Measurements from ENCODE around the gene PCSK6.

PCSK6 gene

DNA sequence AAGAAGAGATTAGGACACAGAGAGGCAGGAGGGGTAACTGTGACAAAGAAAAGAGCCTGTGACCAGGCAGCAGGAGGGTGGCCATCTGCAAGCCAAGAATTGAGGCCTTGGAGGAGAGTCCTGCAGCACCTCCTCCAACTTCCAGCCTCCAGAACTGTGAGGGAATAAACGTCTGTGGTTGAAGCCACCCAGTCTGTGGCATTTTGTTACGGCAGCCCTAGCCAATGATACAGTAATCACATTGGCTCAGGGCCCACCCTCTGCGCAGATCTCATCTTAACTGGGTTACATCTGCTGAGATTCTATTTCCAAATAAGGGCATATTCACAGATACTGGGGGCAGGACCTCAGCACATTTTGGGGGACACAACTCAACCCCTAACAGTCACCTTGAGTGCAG lies 223.5 kb downstream of the PCSK6 start:
- DNase-seq: no peak

DNA sequence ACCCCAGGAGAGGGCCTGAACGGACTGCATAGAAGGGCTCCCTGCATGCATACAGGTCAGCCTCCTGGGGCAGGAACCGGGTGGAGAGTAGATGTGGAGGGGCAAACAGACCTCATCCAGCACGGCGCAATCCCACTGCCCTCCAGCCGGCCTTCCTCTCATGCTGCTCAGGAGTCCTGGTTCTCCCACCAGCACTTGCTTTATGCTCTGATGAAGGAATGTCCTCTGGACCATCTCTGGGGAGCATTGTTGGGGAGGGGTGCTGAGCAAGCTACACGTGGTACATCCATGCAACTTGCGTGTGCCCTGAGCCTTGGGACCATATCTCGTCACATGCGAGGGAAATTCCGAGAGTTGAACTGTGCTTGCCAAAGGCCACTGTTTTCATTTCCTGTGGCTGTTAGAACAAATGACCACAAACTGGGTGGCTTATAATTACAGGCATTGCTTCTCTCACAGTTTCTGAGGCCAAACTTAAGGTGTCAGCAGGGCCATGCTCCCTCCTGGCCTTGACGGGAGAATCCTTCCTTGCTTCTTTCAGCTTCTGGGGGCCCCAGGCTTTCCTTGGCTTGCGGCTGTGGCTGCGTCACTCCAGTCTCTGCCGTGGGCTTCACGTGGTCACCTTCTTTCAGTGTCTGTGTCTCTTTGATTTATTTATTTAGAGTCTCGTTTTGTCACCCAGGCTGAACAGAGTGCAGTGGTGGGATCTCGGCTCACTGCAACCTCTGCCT lies 224.4 kb downstream of the PCSK6 start:
- DNase-seq: no peak

DNA sequence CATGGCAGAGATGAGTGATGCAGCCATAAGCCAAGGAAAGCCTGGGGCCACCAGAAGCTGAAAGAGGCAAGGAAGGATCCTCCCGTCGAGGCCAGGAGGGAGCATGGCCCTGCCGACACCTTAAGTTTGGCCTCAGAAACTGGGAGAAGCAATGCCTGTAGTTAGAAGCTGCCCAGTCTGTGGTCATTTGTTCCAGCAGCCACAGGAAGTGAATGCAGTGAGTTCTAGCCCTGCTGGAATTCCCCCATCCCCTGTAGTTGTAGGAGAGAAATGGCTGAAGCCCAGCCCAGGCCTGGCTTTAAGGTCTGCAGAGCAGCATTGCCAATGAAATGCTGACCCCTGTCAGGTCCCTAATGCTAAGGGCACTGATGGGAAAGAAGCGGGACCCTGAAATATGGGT lies 225.5 kb downstream of the PCSK6 start:
- no peak for DNase-seq

DNA sequence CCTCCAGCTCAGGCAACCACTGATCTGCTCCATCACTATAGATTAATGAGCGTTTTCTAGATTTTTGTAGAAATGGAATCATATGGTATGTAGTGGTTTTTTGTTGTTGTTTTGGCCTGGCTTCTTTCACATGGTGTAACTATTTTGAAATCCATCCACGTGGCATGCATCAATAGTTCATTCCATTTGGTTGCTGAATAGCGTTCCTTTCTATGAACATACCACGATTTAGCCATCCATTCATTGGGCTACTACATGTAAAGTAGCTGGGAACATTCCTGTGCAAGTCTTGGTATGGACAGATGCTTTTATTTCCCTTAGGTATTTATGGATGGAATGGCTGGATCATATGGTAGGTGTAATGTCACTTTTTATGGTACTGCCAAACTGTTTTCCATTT lies 227.0 kb downstream of the PCSK6 start:
- no peak for DNase-seq

DNA sequence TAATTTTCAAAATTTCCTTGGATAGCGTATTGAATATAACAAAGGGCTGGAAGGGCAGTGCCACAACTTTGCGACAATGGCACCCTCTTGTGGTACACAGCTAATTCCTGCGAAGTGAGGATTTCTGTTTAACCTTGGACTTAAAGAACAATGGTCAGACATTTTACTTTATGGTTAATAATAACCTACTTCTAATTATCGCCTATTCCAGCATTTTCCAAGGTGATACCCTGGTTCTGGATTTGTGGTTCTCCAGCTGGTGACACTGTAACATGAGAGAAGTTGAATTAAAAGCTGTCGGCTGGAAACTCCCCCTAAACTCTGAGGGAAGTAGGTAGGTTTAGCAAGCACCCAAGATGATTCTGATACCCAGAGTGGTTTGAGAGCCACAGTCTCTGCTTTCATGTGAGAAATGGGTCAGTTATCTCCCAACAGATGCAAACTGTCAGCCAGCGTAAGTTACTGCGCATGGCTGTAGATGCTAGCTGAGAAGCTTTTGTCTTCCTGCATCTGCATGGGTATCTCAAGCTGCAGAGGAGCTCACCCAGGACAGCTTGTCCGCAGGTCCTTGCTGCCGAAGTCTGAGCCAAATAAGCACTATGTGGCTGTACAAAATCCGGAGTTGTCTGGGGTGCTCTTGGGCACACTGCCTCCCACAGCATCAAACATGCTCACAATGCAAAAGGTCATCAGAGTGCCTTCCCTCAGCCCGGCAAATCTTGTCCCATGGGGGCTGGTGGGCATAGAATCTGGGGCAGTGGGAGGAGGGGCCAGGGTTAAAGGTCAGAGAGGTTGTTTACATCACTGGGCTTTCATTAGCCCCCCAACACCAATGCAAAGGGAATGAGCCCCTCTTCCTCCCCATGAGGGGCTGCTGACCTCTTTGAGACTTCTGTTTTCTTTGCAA lies 231.0 kb downstream of the PCSK6 start:
- DNase-seq: peak; percentile 21

DNA sequence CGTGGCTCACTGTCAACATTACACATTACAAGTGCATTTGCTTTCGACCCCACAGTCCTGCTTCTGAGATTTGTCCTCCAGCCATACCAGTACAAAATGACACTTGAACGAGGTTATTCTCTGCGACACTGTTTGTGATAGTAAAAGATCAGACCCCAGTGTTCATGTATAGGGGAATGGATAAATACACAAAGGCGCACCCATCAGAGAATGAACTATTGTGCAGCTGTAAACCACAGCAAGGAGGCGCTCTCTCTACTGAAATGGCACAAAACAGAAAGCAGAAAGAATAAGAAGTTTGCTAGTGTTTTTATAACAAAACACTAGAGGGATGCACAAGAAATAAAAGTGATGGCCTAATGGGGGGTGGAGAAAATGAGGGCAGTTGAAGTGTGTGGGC lies 232.8 kb downstream of the PCSK6 start:
- no peak for DNase-seq

DNA sequence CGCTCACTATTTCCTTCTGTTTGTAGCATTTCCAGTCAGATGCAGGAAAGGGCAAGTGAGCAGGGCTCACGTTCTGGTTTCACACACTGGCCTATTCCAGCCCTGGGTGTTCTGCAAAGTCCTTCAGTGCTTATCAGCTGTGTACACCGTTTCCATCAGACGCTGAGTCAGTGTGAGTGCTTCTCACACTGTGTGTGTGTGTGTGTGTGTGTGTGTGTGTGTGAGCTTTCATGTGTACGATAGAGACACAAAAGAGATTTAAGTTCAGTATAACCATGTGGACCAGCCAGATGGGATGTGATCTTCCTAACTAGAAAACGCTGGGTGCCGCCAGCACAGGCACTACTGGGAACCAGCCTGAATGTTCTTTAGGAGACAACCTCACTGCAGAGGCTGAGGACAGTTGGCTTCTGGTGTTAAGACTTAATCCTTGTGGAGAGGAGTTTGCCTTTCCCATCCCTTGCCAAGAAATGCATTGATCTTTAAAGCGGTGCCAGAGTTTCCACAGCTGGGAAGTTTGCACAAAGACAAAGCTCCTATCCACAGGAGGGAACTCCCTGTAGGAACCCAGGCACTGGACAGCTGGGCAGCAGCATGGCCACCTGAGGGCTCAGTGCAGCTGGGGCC lies 233.8 kb downstream of the PCSK6 start:
- peak; percentile 34 for DNase-seq

DNA sequence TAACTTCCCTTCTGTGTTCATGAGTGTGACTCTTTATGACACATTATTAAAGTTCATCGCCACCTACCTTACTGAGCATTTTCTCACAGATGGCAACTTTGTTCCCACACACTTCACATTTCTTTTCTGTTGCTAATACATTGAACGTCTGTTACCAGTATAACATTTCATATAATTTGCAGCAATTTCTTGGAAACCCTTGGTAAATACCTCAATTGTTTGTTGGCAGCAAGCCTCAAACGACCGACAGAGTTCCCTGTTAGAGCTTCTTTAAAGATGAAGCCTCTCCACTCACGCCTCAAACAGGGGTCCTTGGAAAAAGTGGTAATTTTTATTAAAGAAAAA lies 234.5 kb downstream of the PCSK6 start:
- no peak for DNase-seq

DNA sequence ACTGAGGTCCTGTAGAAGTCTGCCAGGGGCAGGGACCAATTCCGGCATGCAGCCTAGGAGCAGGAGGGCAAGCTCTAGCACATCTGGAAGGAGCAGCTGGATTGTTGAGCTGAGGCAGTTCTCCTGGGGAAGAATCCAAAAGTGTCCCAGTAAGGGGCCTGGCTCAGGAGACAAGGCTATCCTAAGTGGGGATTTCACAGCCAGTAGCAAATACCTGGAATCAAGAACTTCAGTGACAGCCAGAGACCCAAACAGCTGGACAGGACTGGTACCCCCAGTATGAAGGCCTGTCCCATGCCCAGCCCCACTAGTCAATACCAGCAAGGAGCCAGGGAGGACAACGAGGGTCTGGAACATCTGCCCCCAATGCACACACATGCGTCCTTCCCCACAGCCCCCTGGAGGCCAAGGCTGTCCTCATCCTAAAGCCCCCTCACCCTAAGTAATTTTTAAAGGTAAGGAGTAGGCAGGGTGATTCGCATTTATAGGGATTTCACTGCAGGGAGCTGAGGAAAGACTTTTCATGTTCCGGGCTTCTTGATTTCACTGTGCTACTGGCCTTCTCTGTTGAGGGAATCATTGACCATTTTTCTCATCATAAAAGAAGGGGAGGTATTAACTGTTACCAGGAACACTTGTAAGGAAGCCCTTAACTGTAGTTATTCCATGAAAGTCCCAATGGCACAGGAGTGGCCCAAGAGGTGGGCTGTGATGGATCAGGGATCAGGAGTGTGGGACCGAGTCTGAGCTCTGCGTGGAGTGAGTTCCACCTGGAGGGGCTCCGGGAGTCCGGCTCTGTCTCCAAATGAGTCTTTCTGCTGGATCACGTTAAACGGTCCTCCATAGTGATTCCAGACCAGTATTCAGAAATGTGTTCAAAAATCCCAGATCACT lies 235.1 kb downstream of the PCSK6 start:
- no peak for DNase-seq

All from GF-D8 (cell line).